ENCODE results near the gene ZCRB1. TPM values are rescaled to one million over a fixed set of nuclear protein-coding genes. Genes with fewer than 3 reads are reported as not detected.

Gene ZCRB1
- total and polyA plus RNA-seq, 2 experiments from 2014 or later = 18.1 to 256 TPM

- ATAC-seq = no peak
- Histone ChIP-seq H3K27me3 (ENCODE audit: insufficient read depth) (no peaks in the 10 kb centered on the region), H3K79me2 (replicated peaks; ENCODE audit: insufficient read depth) (peaks cover 69% of the 10 kb centered on the region), H3K9me2 (ENCODE audit: insufficient read depth) (no peaks in the 10 kb centered on the region), H3K4me3 (peak overlapping the region; percentile 66), H3K36me3 (ENCODE audit: insufficient read depth) (no peaks in the 10 kb centered on the region), H3F3A (replicated peaks; ENCODE audit: low read depth) (no peaks in the 10 kb centered on the region; the same call in 1 of the 2 replicates), H3K4me1 (ENCODE audit: insufficient read depth) (peaks cover 22% of the 10 kb centered on the region; the same call in 1 of the 2 replicates), H2AFZ (no peak overlapping the region), H3K27ac (ENCODE audit: low read depth) (no peak overlapping the region; the same call in 1 of the 2 replicates), H3K4me2 (peak overlapping the region; percentile 98), H4K20me1 (replicated peaks; ENCODE audit: insufficient read depth) (peaks cover 39% of the 10 kb centered on the region)
- Mint-ChIP-seq H3K27me3 (ENCODE audit: insufficient read depth, low read depth, poor library complexity) (peaks cover 14% of the 10 kb centered on the region), H3K27ac (peak overlapping the region; percentile 18), H3K9me3 (no peaks in the 10 kb centered on the region), H3K4me3 (peak overlapping the region; percentile 91), H3K36me3 (ENCODE audit: low read depth) (no peaks in the 10 kb centered on the region), H3K4me1 (peaks cover 26% of the 10 kb centered on the region)
- no peak for DNase-seq (ENCODE audit: low spot score)
- no peak for TF ChIP-seq ETS1 (IDR thresholded peaks at IDR 0.05)
- TF ChIP-seq CTCF (conservative IDR thresholded peaks at IDR 0.05; ENCODE audit: low read depth in 2 of 2) = no peak
- no peak for TF ChIP-seq JUNB (IDR thresholded peaks at IDR 0.05; ENCODE audit: unreplicated experiment)
- no peak for TF ChIP-seq EZH2phosphoT487 (IDR thresholded peaks at IDR 0.05; ENCODE audit: unreplicated experiment)
- TF ChIP-seq NANOG (IDR thresholded peaks at IDR 0.05; ENCODE audit: borderline replicate concordance) = no peak
- no peak for TF ChIP-seq EZH2 (IDR thresholded peaks at IDR 0.05; ENCODE audit: low read depth, unreplicated experiment)
- no peak for TF ChIP-seq ZNF462 (CRISPR knock-in tag; IDR thresholded peaks at IDR 0.05)
- no peak for TF ChIP-seq REST (IDR thresholded peaks at IDR 0.05; ENCODE audit: unreplicated experiment)
- no peak for TF ChIP-seq STAT1 (IDR thresholded peaks at IDR 0.05; ENCODE audit: unreplicated experiment)
- TF ChIP-seq ZNF114 (CRISPR knock-in tag; IDR thresholded peaks at IDR 0.05) = no peak
- TF ChIP-seq ZNF331 (CRISPR knock-in tag; IDR thresholded peaks at IDR 0.05; ENCODE audit: low read depth) = no peak
- no peak for TF ChIP-seq CREB1 (CRISPR knock-in tag; IDR thresholded peaks at IDR 0.05; ENCODE audit: low read depth)
- no peak for TF ChIP-seq POLR2AphosphoS5 (IDR thresholded peaks at IDR 0.05; ENCODE audit: low read depth)
Observed at GRCh38 chr12:42327227-42327590, 1.3 kb upstream of the ZCRB1 start.
